Chondrocyte (in vitro differentiated cells): Measurements from ENCODE around the gene CSTF2T. TPM values are rescaled to one million over a fixed set of nuclear protein-coding genes. Genes with fewer than 3 reads are reported as not detected.
A peak's percentile ranks its signal among the peaks of the same experiment; 100 is the strongest.

Experiments used
- DNase-seq: peaks from one replicate; pipeline ENCODE4 v3.0.0; 2021; ENCODE audit warnings: mixed read lengths, low spot score
- H3K27ac Mint-ChIP-seq: one replicate; pipeline ENCODE4 v1.8.0; 2021; ENCODE audit warnings: mild to moderate bottlenecking, moderate library complexity, mixed read lengths; ENCODE audit not compliant: unreplicated experiment
- H3K27me3 Mint-ChIP-seq: 2 replicates; pipeline ENCODE4 v1.8.0; 2021; ENCODE audit warnings: low read depth, mixed read lengths
- H3K36me3 Mint-ChIP-seq: 2 replicates; pipeline ENCODE4 v1.8.0; 2021; ENCODE audit warnings: low read depth, mixed read lengths
- H3K4me1 Mint-ChIP-seq: 2 replicates; pipeline ENCODE4 v1.8.0; 2021; ENCODE audit warnings: low read depth, mild to moderate bottlenecking, mixed read lengths
- H3K4me3 Mint-ChIP-seq: one replicate; pipeline ENCODE4 v1.8.0; 2021; ENCODE audit warnings: mild to moderate bottlenecking, moderate library complexity, mixed read lengths; ENCODE audit not compliant: unreplicated experiment
- H3K9me3 Mint-ChIP-seq: 2 replicates; pipeline ENCODE4 v1.8.0; 2021; ENCODE audit warnings: low read depth, mixed read lengths
- total RNA-seq: library from RNA; stranded (reverse); gene quantifications from 3 replicates; pipeline ENCODE4 v1.2.1, GENCODE V29; 2021
- TF ChIP-seq, protein P1 (sequence below): fragments of 200-600 bp; sonication (generic); IDR thresholded peaks from 2 replicates; pipeline ENCODE4 v1.5.0; 2021; ENCODE audit warnings: antibody characterized with exemption, mild to moderate bottlenecking, moderate library complexity

CSTF2T gene
- total RNA-seq, 1 donor from 2014 or later = 16.0 TPM

DNA sequence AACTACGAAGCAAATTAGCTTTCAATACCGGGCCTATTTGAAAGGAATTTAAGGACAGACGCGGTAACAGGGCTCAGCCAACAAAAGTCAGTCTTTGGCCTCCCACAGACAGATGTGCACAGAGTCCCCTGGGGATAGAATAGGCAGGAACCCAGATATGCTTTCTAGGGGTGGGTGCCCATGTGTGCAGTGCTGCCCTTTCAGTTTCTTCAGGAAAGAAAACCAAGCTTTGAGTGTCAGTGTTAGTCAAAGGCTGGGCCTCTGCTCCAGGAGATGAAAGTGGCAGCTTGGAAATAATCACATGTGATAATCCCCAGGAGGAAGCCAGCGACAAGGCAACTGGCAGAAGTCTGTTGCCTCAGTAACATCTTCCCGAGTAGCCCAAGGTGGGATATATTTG lies 43.8 kb upstream of the CSTF2T start:
- no peak overlapping the region for H3K27ac Mint-ChIP-seq

DNA sequence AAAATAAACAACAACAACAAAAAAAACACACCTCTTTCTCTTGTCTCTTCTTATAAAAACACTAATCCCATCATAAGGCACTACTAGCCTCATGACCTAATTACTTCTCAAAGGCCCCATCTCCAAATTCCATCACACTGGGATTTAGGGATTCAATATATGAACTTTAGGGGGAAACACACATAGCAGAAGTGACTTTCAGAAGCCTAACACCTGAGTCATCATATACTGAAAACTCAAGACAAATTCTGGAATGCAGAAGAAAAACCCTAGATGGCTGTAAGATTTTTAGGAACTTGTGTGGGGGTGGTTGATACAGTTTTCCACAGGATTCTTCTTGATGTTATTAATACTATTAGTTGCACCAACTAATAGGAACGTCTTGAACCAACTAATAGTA lies 33.7 kb upstream of the CSTF2T start:
- Mint-ChIP-seq H3K4me1 (peaks cover 31% of the 10 kb centered on the region), H3K9me3 (no peaks in the 10 kb centered on the region), H3K27ac (peak overlapping the region; percentile 18), H3K27me3 (no peaks in the 10 kb centered on the region), H3K36me3 (no peaks in the 10 kb centered on the region), H3K4me3 (no peak overlapping the region)
- DNase-seq = no peak
- TF ChIP-seq, protein P1, sequence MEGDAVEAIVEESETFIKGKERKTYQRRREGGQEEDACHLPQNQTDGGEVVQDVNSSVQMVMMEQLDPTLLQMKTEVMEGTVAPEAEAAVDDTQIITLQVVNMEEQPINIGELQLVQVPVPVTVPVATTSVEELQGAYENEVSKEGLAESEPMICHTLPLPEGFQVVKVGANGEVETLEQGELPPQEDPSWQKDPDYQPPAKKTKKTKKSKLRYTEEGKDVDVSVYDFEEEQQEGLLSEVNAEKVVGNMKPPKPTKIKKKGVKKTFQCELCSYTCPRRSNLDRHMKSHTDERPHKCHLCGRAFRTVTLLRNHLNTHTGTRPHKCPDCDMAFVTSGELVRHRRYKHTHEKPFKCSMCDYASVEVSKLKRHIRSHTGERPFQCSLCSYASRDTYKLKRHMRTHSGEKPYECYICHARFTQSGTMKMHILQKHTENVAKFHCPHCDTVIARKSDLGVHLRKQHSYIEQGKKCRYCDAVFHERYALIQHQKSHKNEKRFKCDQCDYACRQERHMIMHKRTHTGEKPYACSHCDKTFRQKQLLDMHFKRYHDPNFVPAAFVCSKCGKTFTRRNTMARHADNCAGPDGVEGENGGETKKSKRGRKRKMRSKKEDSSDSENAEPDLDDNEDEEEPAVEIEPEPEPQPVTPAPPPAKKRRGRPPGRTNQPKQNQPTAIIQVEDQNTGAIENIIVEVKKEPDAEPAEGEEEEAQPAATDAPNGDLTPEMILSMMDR = no peak

More for the DNA sequence above, 43.8 kb upstream of the CSTF2T start:
- TF ChIP-seq, protein P1 = no peak
- no peak for DNase-seq
- no peaks in the 10 kb centered on the region for H3K36me3 Mint-ChIP-seq
- H3K4me1 Mint-ChIP-seq = peaks cover 6% of the 10 kb centered on the region
- H3K4me3 Mint-ChIP-seq = no peak overlapping the region
- no peaks in the 10 kb centered on the region for H3K9me3 Mint-ChIP-seq
- H3K27me3 Mint-ChIP-seq = no peaks in the 10 kb centered on the region

DNA sequence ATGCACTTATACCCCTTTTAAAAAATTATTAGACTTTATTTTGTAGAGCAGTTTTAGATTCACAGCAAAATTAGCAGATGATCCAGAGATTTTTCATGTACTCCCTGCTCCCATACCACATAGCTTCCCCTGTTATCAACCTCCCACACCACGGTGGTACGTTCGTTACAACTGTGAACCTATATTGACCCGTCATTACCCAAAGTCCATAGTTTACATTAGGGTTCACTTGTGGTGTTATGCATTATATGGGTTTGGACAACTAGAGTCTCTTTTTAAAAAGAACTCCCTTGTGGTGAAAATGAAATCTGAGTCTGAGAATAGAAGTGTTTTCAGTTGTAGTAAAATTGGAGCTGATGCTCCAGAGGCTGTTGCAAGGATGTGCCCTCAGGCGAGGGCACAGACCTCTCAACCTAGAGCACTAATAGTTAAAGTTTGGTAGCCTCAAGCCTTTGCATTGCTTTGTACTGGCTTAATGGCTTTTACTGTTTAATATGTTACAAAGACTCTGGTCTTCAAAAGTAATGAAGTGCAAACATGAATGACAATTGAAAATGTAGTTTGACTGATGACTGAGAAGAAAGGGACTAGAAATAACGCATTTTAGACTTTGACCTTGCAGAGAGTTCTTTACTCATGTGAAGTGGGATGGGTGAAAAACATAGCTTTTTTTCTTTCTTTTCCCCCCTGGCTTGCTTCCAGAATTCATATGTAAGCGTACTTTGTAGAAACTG lies 30.6 kb upstream of the CSTF2T start:
- Mint-ChIP-seq H3K4me3 (no peak overlapping the region), H3K9me3 (no peaks in the 10 kb centered on the region), H3K4me1 (peaks cover 31% of the 10 kb centered on the region), H3K27ac (no peak overlapping the region), H3K36me3 (no peaks in the 10 kb centered on the region), H3K27me3 (no peaks in the 10 kb centered on the region)
- DNase-seq = no peak
- TF ChIP-seq, protein P1 = no peak

DNA sequence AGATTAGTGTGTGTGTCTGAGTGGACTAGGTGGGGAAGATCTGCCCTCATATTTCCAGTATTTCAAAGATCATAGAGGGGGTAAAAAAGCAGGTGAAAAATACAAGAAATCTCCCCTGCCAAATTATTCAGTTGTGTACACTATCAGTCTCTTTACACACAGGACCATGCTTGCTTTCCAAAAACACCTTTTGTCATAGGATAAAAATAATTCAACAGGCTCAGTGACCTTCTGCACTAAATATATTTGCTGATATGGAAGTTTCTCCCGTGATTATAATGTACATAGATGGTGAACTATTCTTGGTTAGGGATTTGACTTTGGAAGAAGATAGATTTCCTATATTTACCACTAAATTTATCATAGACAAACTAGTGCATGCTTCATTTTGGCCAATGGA lies 24.6 kb upstream of the CSTF2T start:
- peaks cover 14% of the 10 kb centered on the region for H3K4me1 Mint-ChIP-seq
- TF ChIP-seq, protein P1 = no peak
- H3K9me3 Mint-ChIP-seq = peaks cover 7% of the 10 kb centered on the region
- no peaks in the 10 kb centered on the region for H3K27me3 Mint-ChIP-seq
- DNase-seq = no peak
- peaks cover 2% of the 10 kb centered on the region for H3K36me3 Mint-ChIP-seq
- no peak overlapping the region for H3K4me3 Mint-ChIP-seq
- H3K27ac Mint-ChIP-seq = no peak overlapping the region

DNA sequence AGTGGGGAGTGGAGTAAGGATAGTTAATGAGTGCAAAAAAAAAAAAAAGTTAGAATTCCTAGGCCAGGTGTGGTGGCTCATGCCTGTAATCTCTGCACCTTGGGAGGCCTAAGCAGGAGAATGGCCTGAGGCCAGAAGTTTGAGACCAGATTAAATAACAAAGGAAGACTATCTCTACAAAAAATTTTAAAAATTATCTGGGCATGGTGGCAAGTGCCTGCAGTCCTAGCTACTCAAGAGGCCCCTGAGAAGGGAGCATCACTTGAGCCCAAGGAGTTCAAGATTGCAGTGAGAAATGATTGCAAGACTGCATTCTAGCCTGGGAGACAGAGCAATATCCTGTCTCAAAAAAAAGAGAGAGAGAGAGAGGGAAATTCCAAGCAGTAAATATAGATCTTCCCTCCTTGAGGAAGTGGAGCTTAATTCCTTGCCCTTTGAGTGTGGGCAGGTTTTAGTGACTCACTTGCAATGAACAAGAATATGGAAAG lies 19.5 kb upstream of the CSTF2T start:
- TF ChIP-seq, protein P1 = no peak
- peaks cover 7% of the 10 kb centered on the region for H3K9me3 Mint-ChIP-seq
- no peak overlapping the region for H3K4me3 Mint-ChIP-seq
- no peak for DNase-seq
- peak overlapping the region; percentile 82 for H3K27ac Mint-ChIP-seq
- peaks cover 2% of the 10 kb centered on the region for H3K36me3 Mint-ChIP-seq
- H3K4me1 Mint-ChIP-seq = peaks cover 39% of the 10 kb centered on the region
- H3K27me3 Mint-ChIP-seq = no peaks in the 10 kb centered on the region
